WTC11 (cell line): ENCODE measurements around the gene AK8. TPM values are rescaled to one million over a fixed set of nuclear protein-coding genes. Genes with fewer than 3 reads are reported as not detected.

Experiments
- ATAC-seq: fragments of 200-7000 bp; cut with Tn5 transposase; 2 replicates; pipeline ENCODE4 v1.10.0; 2021; ENCODE audit warnings: mild to moderate bottlenecking, moderate library complexity
- CTCF ChIA-PET: fragments of 300-600 bp; sonication (Branson Sonifier 250); formaldehyde crosslinking; loops from one replicate; lab custom pipeline; 2021; ENCODE audit warnings: antibody characterized with exemption; lab: Charles Lee
- POLR2A ChIA-PET: fragments of 350-600 bp; sonication (Branson Sonifier 250); formaldehyde crosslinking; loops from one replicate; lab custom pipeline; 2021; ENCODE audit warnings: antibody characterized with exemption; lab: Charles Lee
- DNase-seq: peaks from one replicate; pipeline ENCODE4 v3.0.0; 2021; ENCODE audit warnings: low spot score
- H3K27ac Mint-ChIP-seq: 2 replicates; pipeline ENCODE4 v1.8.0; 2021; ENCODE audit warnings: mixed read lengths
- H3K27me3 Mint-ChIP-seq: 2 replicates; pipeline ENCODE4 v1.8.0; 2021; ENCODE audit warnings: low read depth, mild to moderate bottlenecking, moderate library complexity, mixed read lengths
- H3K36me3 Mint-ChIP-seq: 2 replicates; pipeline ENCODE4 v1.8.0; 2021; ENCODE audit warnings: mixed read lengths
- H3K4me1 Mint-ChIP-seq: 2 replicates; pipeline ENCODE4 v1.8.0; 2022; ENCODE audit warnings: mixed read lengths
- H3K4me3 Mint-ChIP-seq: 2 replicates; pipeline ENCODE4 v1.8.0; 2021; ENCODE audit warnings: mild to moderate bottlenecking, moderate library complexity, mixed read lengths
- H3K9me3 Mint-ChIP-seq: 2 replicates; pipeline ENCODE4 v1.8.0; 2021; ENCODE audit warnings: mixed read lengths
- ATF3 ChIP-seq: sonication (generic); formaldehyde crosslinking; conservative IDR thresholded peaks from 2 replicates; pipeline ENCODE4 v1.8.1; 2022; ENCODE audit warnings: mild to moderate bottlenecking, missing genetic modification reagents
- CREB1 ChIP-seq: sonication (generic); formaldehyde crosslinking; IDR thresholded peaks from 2 replicates; pipeline ENCODE4 v1.8.0; 2023; ENCODE audit warnings: mild to moderate bottlenecking, missing genetic modification reagents
- ERG ChIP-seq: fragments of 250-450 bp; sonication (Bioruptor Pico); IDR thresholded peaks from 2 replicates; pipeline ENCODE4 v1.8.0; 2021; ENCODE audit warnings: mild to moderate bottlenecking
- FOXK1 ChIP-seq: sonication (generic); formaldehyde crosslinking; IDR thresholded peaks from 2 replicates; pipeline ENCODE4 v1.8.0; 2022; ENCODE audit warnings: mild to moderate bottlenecking, moderate library complexity, missing genetic modification reagents
- FOXP4 ChIP-seq: sonication (generic); formaldehyde crosslinking; IDR thresholded peaks from 2 replicates; pipeline ENCODE4 v1.8.0; 2022; ENCODE audit warnings: mild to moderate bottlenecking, missing genetic modification reagents
- HMGA2 ChIP-seq: fragments of 250-450 bp; sonication (Bioruptor Pico); IDR thresholded peaks from 2 replicates; pipeline ENCODE4 v1.4.0; 2021; ENCODE audit warnings: mild to moderate bottlenecking, moderate library complexity
- KAT7 ChIP-seq: sonication (generic); formaldehyde crosslinking; IDR thresholded peaks from 2 replicates; pipeline ENCODE4 v1.8.1; 2023; ENCODE audit warnings: missing genetic modification reagents, mild to moderate bottlenecking, borderline replicate concordance
- MAX ChIP-seq: sonication (generic); formaldehyde crosslinking; IDR thresholded peaks from 2 replicates; pipeline ENCODE4 v1.8.0; 2022; ENCODE audit warnings: mild to moderate bottlenecking, missing genetic modification reagents
- NFYB ChIP-seq: sonication (generic); formaldehyde crosslinking; conservative IDR thresholded peaks from 2 replicates; pipeline ENCODE4 v1.8.0; 2022; ENCODE audit warnings: low read depth, missing genetic modification reagents
- OVOL2 ChIP-seq: fragments of 250-450 bp; sonication (Bioruptor Pico); IDR thresholded peaks from 2 replicates; pipeline ENCODE4 v1.9.0; 2021; ENCODE audit warnings: mild to moderate bottlenecking, borderline replicate concordance
- TEAD4 ChIP-seq: sonication (generic); formaldehyde crosslinking; IDR thresholded peaks from 2 replicates; pipeline ENCODE4 v1.8.0; 2022; ENCODE audit warnings: mild to moderate bottlenecking, missing genetic modification reagents
- ZBTB21 ChIP-seq: sonication (generic); formaldehyde crosslinking; IDR thresholded peaks from 2 replicates; pipeline ENCODE4 v1.8.1; 2023; ENCODE audit warnings: mild to moderate bottlenecking, missing genetic modification reagents, borderline replicate concordance
- ZBTB43 ChIP-seq: sonication (generic); formaldehyde crosslinking; IDR thresholded peaks from 2 replicates; pipeline ENCODE4 v1.8.1; 2023; ENCODE audit warnings: mild to moderate bottlenecking, missing genetic modification reagents
- ZNF281 ChIP-seq: sonication (generic); formaldehyde crosslinking; IDR thresholded peaks from 2 replicates; pipeline ENCODE4 v1.8.0; 2023; ENCODE audit warnings: mild to moderate bottlenecking, missing genetic modification reagents
- ZNF396 ChIP-seq: fragments of 250-450 bp; sonication (Bioruptor Pico); IDR thresholded peaks from 2 replicates; pipeline ENCODE4 v1.8.0; 2021; ENCODE audit warnings: mild to moderate bottlenecking, moderate library complexity, borderline replicate concordance
- ZNF416 ChIP-seq: fragments of 250-450 bp; sonication (Bioruptor Pico); IDR thresholded peaks from 2 replicates; pipeline ENCODE4 v1.9.0; 2021; ENCODE audit warnings: mild to moderate bottlenecking, inconsistent platforms
- total RNA-seq: library from RNA; stranded (reverse); gene quantifications from 3 replicates; pipeline ENCODE4 v1.2.3, GENCODE V29; 2021
- TF ChIP-seq, protein P1 (sequence below): sonication (generic); formaldehyde crosslinking; IDR thresholded peaks from 2 replicates; pipeline ENCODE4 v1.8.0; 2023; ENCODE audit warnings: missing genetic modification reagents
- TF ChIP-seq, protein P2 (sequence below): fragments of 250-450 bp; sonication (Bioruptor Pico); IDR thresholded peaks from 2 replicates; pipeline ENCODE4 v1.9.0; 2021; ENCODE audit warnings: mild to moderate bottlenecking, borderline replicate concordance

Gene AK8
- total RNA-seq, 1 experiment from 2014 or later, result 0.48 TPM

DNA sequence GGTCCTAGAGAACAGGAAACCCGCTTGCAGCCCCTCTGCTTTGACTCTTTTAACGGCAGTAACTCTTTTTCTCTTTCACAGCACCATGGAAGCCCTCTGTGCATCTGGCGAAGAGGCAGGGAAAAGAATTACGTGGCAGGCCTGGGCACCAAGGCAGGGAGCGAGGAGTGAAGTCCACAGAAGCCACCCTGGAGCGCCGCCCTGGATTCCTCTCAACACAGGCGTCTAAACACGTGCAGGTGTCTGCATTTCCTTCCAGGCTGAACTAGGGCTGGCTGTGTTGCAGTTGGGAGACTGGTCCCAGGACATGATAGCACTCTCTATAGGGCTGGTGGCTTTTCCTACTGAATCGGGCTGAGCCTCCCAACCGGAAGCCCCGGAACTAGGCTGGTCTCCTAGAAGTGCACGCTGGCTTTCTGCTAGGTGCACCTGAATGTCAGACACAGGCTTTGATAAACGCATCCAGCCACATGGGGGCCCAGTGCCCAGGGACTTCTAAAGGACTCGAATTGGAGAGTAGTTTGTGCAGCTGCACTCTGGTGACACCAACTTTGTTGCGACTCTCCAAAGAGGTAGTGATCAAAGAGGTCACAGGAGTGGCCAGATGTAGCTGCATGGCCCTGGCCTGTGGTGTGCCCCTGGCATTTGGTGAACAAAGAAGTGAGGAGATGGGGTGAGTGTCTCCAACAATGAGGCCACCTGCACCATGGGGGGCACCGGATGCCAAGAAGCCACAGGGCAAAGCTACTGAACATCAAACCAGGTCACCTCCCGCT is 54.5 kb downstream of the AK8 start:
- H3K9me3 Mint-ChIP-seq, result 0 out of 2 replicates have a peak, but pooled peaks cover 1% of the 10 kb centered on the region
- DNase-seq (no peak), ATAC-seq (no peak)
- TF ChIP-seq FOXP4 (no peak), MAX (CRISPR knock-in tag) (no peak), ZBTB43 (CRISPR knock-in tag) (no peak), ZNF396 (CRISPR knock-in tag) (no peak), OVOL2 (no peak), ZNF281 (CRISPR knock-in tag) (no peak), ZNF416 (CRISPR knock-in tag) (no peak), ZBTB21 (CRISPR knock-in tag) (no peak), ERG (CRISPR knock-in tag) (no peak), HMGA2 (CRISPR knock-in tag) (no peak), ATF3 (CRISPR knock-in tag) (no peak), TEAD4 (CRISPR knock-in tag) (no peak), CREB1 (no peak), FOXK1 (CRISPR knock-in tag) (no peak), KAT7 (CRISPR knock-in tag) (no peak), NFYB (CRISPR knock-in tag) (no peak)
- TF ChIP-seq, protein P1, sequence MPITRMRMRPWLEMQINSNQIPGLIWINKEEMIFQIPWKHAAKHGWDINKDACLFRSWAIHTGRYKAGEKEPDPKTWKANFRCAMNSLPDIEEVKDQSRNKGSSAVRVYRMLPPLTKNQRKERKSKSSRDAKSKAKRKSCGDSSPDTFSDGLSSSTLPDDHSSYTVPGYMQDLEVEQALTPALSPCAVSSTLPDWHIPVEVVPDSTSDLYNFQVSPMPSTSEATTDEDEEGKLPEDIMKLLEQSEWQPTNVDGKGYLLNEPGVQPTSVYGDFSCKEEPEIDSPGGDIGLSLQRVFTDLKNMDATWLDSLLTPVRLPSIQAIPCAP (CRISPR knock-in tag), result no peak
- TF ChIP-seq, protein P2, sequence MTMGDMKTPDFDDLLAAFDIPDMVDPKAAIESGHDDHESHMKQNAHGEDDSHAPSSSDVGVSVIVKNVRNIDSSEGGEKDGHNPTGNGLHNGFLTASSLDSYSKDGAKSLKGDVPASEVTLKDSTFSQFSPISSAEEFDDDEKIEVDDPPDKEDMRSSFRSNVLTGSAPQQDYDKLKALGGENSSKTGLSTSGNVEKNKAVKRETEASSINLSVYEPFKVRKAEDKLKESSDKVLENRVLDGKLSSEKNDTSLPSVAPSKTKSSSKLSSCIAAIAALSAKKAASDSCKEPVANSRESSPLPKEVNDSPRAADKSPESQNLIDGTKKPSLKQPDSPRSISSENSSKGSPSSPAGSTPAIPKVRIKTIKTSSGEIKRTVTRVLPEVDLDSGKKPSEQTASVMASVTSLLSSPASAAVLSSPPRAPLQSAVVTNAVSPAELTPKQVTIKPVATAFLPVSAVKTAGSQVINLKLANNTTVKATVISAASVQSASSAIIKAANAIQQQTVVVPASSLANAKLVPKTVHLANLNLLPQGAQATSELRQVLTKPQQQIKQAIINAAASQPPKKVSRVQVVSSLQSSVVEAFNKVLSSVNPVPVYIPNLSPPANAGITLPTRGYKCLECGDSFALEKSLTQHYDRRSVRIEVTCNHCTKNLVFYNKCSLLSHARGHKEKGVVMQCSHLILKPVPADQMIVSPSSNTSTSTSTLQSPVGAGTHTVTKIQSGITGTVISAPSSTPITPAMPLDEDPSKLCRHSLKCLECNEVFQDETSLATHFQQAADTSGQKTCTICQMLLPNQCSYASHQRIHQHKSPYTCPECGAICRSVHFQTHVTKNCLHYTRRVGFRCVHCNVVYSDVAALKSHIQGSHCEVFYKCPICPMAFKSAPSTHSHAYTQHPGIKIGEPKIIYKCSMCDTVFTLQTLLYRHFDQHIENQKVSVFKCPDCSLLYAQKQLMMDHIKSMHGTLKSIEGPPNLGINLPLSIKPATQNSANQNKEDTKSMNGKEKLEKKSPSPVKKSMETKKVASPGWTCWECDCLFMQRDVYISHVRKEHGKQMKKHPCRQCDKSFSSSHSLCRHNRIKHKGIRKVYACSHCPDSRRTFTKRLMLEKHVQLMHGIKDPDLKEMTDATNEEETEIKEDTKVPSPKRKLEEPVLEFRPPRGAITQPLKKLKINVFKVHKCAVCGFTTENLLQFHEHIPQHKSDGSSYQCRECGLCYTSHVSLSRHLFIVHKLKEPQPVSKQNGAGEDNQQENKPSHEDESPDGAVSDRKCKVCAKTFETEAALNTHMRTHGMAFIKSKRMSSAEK (CRISPR knock-in tag), result no peak
- TF ChIP-seq, all 79 proteins: peak for 0
- H3K27ac Mint-ChIP-seq, result no peak overlapping the region
- no peaks in the 10 kb centered on the region for H3K4me1 Mint-ChIP-seq
- POLR2A ChIA-PET, result interaction anchor here (0.6 kb wide), 2 partner anchors 71 to 908 kb away, joined by 3 read pairs; no protein-coding TSS in a partner anchor
- CTCF ChIA-PET, result interaction anchor here (0.7 to 0.9 kb wide), 2 partner anchors 11 to 25 kb away, joined by 3 to 4 read pairs; no protein-coding TSS in a partner anchor
- no peaks in the 10 kb centered on the region for H3K36me3 Mint-ChIP-seq
- H3K4me3 Mint-ChIP-seq, result no peak overlapping the region
- H3K27me3 Mint-ChIP-seq, result no peaks in the 10 kb centered on the region
